GM21529 (cell line): ENCODE data around the gene SDK1.

ENCODE experiments used
- ATAC-seq: cut with Tn5 transposase; IDR thresholded peaks from one replicate; pipeline ENCODE4 v1.9.1; 2021; ENCODE audit not compliant: unreplicated experiment

The SDK1 gene

DNA sequence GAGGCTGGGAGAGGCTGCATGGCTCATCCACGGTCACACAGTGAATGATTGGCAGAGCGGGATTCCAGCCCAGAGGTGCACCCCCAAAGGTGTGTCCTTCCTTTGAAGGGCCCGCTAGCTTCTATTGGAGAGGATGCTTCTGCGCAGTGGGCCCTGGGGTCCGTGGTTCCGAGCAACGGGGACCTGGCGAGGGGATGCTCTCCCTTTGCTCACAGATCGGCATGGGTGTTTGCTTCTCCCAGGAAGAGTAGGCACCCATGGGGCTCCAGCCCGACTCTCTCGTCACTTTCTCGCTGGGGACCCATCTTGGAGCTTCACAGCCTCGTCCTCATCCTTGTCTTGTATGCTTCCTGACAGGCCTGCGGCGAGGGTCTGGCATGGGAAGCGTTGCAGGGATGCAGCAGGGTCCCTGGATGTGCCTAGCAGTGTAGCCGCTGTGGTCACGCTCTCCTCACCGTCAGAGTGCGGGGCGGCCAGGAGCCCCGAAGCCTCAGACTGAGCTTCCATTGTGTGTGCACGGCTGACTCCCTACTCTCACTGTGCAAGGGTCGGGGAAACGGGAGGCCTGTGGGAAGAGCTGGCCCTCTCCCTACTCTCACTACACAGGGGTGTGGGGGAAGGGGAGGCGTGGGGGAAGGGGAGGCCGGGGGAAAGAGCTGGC is 842.6 kb downstream of the SDK1 start:
- no peak for ATAC-seq

DNA sequence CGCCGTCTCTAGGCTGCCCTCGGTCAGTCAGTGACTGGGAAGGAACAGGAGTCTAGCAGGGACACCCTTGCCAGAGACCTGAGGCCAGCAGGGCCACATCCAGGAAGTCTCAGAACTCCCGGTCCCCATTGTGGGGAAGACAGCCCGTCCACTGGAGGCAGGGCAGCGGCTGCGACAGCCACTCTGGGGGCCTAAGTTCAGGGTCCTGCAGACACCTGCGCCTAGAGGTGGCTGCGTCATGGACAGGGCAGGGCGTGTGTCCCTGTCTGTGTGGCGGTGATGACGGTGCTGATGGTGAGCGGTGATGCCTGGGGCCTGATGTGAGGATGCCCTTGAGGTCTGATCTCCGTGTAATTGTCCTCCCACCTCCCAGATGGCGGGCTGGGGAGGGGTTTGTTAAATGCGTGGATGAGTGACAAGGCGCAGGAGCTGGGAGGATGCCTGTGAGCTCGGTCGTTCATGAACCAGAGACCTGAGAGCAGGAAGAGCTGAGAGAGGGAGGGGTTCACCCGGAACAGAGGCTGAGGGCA is 843.2 kb downstream of the SDK1 start:
- ATAC-seq = no peak

DNA sequence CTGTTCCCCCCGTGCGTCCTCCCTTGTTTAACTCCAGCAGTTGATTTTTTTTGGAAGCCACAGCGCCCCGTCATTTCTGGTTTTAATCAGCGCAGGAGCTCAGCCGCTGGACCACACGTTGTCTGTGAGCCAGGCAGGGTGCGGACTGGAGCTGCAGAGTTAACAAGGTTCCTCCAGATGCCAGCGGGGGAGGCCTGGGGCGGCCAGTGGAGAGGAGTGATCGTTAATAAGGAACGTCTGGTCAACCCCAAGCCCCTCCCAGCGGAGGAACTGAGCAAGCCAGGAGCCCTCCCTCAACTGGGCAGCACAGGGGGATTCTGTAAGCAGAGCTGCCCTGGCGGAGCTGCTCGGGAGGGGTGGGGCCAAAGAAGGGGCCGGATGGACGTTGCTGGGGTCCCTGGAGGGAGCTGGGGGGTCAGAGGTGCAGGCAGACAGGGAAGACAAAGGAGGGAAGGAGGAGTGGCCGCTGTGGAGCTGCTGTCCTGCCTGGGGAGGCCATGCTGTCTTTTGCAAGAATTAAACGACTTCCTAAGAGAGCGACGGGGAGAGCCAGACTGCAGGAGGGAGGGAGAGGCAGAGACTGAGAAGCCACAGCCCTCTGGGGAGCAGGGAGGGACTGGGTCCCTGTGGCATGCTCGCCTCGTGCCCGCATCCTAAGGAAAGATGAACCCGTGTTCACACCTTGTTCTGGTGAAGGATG is 843.9 kb downstream of the SDK1 start:
- no peak for ATAC-seq

DNA sequence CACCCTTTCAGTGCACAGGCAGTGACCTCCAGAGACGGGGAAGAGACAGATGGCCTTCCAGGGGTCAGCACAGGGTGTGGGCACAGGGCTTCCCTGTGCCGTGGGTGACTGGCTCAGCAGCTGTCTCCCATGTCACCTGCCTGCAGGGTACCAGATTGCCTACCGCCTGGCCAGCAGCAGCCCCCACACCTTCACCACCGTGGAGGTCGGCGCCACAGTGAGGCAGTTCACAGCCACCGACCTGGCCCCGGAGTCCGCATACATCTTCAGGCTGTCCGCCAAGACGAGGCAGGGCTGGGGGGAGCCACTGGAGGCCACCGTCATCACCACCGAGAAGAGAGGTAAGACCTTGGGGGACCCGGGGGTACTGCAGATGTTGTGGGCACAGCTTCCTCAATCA is 844.5 kb downstream of the SDK1 start:
- no peak for ATAC-seq

DNA sequence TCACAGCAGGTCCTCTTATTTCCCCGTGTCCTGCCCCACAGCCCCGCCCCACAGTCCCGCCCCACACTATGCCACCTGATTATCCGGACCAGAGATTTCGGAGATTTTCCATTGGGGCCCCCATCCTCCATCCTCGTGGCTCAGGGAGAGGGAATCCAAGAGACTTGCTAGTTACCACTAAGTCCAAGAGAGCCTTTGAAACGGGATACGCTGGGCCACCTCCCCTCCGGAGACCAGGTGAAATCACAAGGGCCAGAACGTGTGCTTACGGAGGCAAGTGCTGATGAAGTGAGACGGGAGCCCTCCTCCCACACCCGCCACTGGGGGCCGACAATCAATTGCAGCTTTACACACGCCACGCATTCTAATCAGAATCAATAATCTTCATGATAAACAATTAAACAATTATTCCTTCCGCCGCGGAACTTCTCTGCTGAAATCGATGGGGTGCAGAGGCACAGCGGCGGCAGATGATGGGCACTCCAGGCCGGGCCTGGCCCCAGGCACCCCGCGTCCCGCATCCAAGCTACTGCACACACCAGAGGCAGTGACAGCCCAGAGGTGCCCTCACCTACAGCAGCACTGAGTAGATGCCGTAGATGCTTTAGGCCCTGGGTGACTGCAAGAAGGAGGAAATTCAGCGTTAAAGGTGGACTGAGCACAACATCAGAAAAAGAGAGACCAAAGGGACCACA is 847.0 kb downstream of the SDK1 start:
- no peak for ATAC-seq

DNA sequence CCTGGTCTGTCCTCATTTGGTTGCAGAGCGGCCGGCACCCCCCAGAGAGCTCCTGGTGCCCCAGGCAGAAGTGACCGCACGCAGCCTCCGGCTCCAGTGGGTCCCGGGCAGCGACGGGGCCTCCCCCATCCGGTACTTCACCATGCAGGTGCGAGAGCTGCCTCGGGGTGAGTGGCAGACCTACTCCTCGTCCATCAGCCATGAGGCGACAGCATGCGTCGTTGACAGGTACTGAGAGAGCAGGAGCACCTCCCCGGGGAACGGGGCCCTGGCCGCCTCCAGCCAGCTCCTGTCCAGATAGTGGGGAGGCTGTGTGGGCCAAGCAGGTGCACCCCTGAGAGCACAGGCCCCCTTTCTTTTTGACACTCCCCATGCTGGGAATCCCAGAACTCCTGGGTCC is 848.2 kb downstream of the SDK1 start:
- ATAC-seq = no peak

DNA sequence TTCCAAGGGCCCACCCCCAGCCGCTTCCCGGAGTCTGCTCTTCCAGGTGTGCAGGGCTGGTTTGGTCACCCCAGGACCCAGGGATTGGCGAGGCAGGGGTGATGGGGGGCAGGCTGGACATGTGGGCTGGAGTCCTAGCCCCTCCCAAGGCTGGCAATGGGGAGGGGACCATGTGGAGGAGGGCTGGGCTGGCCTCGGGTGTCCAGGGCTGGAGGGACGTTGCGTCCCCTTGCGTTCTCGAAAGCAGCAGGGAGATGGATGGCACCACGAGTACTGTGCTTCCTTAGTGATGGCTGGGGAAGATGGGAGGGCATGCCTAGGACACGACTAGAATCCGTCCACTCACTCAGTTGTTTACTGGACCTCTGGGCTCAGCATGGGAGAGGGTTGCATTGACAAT is 848.6 kb downstream of the SDK1 start:
- no peak for ATAC-seq

DNA sequence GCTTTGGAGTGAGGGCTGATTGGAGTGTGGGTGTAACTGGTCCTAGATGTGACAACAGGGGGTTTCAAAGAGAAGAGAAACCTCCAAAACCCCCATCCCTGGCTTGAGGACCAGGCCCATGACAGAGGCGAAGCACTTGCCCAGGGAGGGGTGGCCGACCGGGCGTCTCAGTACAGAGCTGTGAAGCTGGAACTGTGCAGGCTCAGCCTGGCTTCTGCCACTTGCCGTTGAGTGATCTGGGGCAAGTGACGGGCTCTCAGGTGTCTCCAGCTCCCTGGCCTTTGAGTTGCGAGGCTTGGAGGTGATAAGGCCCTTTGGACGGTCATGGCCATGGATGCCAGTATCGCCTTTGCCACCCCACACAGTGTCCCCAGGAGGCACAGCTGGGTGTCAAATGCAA is 849.7 kb downstream of the SDK1 start:
- no peak for ATAC-seq

DNA sequence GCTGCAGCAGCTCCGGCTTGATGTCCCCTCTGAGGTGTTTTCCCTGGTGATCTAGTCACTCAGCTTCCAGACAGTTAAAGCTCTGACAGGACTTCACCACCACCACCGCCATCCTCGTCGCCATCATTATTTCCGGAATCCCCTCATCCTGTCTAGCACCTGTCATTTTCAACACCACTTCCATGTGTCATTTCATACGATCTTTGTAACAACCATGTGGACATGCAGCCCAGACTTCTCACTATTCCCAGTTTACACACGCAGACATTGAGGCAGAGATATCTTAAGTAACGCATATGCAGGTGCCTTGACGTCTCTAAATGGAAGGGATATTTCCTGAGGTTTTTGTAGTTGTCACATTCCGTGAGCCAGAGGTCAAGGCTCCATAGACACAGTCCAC is 850.5 kb downstream of the SDK1 start:
- no peak for ATAC-seq

DNA sequence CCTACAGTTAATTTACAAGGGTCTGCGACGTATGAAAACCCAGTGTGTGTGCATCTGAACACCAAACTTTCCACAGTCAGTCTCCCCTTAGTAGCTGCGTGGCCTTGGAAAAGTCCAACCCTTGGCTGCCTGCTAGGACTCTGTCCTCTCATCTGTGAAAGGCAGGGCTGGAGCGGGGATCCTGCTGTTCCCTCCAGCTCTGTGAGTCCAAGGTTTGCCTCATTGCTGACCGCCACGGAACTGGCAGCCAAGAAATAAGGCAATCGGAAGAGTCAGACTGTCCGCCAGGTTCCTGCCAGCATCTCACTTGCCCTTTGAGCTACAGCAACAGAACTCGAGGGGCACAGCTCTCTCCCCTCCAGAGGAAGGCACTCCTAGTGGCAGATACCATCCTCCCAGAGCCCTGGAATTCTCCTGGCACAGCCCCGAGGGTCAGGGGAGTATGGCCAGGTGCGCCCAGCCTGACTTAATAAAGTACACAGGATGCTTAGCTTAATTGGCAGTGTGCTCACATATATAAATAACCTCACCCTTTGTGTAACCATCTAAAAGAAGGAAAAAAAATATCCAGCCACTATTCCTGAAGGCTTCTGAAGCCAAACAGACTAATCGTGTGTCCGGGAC is 851.0 kb downstream of the SDK1 start:
- no peak for ATAC-seq

DNA sequence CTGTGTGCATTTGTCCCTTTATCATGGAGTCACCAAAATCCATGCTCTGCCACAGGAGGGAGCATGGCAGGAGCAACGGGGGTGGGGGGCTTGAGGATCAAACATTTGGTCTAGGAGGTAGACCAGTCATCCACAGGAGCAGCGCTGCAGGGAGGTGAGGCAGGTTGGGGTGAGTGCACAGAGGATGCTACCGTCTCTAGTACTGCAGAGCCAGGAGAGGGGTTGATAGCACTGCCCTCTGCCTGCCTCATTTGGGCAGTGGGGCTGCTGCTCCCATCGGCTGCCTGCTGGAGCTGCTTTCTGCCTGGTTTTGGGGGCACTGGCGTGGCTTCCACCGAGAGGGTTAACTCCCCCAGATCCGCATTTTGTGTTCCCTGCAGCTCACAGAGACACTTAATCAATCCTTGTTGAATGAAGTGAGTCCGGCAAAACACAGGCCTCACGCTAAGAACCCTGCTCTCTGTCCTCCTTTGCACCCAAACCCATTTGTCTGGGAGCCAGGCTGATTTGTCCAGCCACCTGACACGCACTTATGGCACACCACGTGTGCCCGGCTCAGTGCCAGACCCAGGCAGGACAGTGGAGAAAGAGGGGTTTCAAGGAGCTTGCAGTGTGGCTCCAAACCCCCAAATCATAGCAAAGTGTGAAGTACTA is 854.0 kb downstream of the SDK1 start:
- no peak for ATAC-seq

DNA sequence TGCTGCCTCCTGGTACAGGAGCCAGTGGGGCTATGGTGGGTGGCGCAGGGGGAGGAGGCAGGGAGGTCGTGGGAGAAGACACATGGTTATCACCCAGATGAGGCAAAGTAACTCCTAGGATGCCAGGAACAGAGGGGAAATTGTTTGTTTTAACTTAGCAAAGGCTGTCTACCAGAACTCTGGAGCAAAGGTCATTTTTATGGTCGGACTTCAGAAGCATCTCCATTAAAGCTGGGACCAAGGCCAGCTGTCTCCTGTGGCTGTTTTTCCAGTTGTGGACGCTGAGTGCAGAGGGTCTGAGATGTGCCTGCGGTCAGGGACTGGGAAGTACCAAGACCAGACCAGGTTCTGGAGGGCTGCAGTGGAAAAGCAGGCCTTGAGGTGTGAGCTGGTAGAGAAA is 855.1 kb downstream of the SDK1 start:
- ATAC-seq = no peak

DNA sequence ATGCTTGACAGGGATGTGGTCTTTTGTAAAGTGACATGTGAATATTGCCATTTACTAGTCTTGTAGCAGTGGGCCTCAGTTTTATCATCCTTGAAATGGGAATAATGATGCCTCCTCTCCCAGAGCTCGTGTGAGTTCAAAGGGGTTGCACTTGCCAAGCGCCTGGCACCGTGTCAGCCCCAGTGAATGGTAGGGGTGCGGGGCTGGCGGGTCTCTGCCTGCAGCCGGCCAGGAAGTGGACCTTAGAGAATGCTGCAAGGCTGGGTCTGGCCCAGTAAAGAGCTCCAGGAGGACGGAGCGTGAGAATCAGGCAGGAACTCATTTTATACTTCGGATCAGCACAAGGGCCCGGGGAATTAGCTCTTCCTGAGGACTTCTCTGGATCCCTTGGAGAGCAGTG is 856.6 kb downstream of the SDK1 start:
- no peak for ATAC-seq

DNA sequence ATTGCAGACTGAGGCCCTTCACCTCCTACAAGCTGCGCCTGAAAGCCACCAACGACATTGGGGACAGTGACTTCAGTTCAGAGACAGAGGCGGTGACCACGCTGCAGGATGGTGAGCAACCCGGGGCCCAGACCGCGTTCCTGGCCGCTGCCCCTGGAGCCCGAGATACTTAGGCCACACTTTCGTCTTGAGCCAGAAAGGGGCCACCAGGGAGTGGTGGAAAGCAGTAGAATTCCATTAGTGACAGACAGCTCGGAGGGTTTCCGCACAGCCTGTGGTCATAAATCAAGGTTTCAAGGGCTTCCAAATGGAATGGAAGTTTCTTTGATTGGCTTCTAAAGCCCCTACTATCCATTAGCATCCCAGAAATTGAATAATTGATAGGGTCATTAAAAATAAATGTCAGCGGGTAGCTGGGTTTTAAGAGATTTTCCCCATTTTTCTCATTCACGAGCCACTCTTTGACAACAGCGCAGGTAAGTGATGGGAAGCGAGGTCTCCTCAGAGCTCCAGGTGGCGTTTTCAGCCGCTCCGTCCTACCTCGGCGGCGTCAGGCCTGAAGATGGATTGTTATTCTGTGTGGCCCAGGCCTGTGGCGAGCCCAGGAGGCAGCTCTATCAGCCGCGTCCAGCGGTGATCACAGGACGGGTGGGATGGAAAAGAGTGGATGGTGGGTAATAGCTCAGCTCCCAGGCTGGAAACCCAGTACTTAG is 857.5 kb downstream of the SDK1 start:
- no peak for ATAC-seq

DNA sequence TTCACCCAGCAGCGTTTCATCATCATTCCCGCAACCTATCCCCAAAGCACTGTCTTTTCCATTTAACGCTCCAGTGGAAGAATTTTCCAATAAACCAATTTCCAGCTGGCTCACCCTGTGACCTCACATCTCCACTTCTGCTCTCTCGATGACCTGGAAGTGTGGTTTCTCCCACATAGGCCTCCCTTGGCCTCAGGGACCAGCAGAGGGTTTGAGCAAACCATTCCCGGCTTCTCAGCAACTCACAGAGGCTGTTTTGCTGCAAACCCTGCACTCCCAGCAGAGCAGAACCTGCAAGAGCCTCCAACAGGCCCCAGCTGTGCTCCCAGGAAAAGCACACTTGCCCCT is 858.1 kb downstream of the SDK1 start:
- no peak for ATAC-seq

DNA sequence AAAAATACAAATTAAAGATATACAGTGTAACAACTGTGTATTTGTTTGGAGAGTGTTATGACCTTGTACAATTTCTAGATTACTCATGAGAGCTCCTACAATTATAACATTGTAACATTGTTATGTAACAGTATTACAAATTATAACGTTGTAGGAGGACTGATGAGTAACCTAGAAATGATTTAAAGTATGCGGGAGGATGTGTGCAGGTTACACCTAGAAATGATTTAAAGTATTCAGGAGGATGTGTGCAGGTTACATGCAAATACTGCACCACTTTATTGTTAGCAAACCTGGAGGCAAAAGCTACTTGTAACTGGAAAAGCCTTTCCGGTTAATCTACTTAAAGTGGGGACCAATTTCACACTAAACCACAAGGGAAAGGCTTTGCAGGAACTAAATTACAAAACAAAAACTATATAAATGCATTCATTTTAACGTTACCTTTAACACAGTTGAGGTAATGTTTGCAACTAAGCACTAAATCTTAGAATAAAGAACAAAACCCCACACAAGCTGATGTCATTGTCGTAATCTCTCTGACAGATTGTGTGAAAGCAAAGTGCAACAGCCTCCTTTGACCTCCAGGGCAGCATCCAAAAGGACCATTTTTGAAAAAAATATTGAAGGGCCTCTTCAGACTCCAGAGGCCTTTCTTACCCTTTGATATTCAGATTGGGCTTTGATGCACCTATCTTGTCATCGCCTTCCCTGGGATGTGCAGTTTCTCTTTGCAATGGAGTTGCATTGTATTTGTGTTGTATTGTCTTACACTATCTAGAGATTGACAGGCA is 858.9 kb downstream of the SDK1 start:
- no peak for ATAC-seq

DNA sequence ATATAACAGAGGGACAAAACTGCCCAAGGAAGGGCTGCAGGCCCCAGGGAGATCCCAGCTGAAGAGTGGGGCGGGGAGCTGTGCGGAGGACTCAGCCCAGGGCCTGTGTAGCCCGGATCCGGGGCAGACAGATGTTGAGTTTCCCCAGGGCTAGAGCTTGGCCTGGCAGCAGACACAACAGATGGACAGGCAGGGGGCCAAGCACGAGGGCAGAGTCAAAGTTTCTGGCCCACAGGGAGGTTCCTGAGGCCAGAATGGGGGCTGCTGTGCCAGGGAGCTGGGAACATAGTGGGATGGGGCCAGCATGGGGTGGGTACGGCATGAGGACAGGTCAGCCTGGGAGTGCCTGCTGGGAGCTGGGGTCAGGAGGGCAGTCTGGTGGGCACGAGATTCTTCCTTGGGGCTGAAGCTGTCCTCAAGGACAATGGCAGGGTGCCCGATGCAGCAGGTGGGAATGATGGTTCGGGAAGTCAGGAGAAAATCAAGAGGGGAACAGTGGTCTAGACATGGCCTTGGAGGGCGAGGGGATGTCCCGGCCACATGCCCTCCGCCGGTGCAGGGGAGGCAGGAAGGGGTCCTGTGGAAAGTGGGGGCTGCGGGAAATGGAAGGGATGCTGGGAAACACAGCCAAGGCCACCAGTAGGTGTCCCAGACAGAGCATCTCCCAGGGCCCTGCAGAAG is 862.0 kb downstream of the SDK1 start:
- ATAC-seq = no peak

DNA sequence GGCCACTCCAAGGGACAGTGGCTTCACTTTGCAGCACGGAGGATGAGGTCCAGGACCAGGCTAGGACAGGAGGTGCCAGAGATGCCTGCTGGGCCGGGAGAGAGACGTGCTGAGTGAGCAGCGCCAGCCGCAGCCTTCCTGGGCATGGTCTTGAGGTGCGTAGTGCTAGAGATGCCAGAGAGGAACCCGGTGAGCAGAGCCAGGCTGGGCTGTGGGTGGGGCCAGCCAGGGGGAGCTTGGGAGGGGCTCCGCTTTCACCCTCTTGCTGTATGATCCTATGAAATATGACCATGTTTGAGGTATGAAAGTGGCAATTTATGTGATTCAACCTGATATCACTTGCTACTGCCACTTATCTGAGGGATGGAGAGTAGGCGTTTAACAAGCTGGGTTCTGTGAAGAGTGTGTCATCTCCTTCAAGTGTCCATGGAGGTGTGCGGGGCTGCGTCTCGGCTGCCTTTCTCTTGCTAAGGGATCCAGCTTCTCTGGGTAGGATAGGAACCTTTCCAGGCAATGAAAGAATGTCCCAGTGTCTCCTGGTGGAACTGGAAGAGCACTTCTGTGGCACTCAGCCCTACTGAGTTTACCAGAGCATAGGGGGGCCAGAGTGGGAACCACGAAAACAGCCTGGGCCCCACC is 862.6 kb downstream of the SDK1 start:
- ATAC-seq = no peak

DNA sequence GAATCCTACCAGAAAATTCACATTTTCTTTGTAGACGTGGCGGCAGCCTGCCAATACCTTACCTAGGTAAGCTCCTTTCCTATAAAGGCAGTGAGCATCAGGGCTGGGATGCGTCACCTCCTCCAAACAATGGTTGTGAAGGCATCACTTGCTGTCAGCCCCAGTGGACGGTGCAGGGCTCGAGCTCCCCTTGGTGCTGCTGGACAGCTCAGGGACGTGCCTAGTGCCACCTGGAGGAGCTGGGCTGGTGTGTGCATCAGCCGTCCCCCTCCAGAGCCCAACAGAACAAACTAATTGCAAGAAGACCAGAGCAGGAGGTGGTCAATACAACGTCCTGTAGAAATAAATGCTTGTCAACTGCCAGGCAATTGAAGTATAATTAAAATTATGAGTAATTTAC is 863.5 kb downstream of the SDK1 start:
- ATAC-seq = no peak
